Gastroesophageal sphincter (tissue), 3 donors: ENCODE data around the gene PRDM16.

Experiments
- EP300 ChIP-seq: sonication (generic); formaldehyde crosslinking; IDR thresholded peaks from one replicate; pipeline ENCODE4 v1.6.1; 2017; ENCODE audit warnings: antibody characterized with exemption, mild to moderate bottlenecking
- POLR2A ChIP-seq, 2 donors: fragments of 450-650 bp; IDR thresholded peaks; one replicate each; pipeline ENCODE4 v1.6.1; 2017; ENCODE audit warnings: antibody characterized with exemption in 2 of 2, mild to moderate bottlenecking in 2 of 2, moderate library complexity in 1 of 2
- POLR2AphosphoS5 ChIP-seq: sonication (generic); formaldehyde crosslinking; IDR thresholded peaks from one replicate; pipeline ENCODE4 v1.6.1; 2017; ENCODE audit warnings: antibody characterized with exemption
- TF ChIP-seq, protein P1 (sequence below), 4 experiments: fragments of 200-600 bp in 2 of 4; fragments of 450-650 bp in 2 of 4; sonication (generic) in 1 of 4; IDR thresholded peaks; one replicate each; pipeline ENCODE4 v1.5.1; 2017 to 2019; ENCODE audit warnings: antibody characterized with exemption in 4 of 4, mild to moderate bottlenecking in 2 of 4, moderate library complexity in 2 of 4

DNA sequence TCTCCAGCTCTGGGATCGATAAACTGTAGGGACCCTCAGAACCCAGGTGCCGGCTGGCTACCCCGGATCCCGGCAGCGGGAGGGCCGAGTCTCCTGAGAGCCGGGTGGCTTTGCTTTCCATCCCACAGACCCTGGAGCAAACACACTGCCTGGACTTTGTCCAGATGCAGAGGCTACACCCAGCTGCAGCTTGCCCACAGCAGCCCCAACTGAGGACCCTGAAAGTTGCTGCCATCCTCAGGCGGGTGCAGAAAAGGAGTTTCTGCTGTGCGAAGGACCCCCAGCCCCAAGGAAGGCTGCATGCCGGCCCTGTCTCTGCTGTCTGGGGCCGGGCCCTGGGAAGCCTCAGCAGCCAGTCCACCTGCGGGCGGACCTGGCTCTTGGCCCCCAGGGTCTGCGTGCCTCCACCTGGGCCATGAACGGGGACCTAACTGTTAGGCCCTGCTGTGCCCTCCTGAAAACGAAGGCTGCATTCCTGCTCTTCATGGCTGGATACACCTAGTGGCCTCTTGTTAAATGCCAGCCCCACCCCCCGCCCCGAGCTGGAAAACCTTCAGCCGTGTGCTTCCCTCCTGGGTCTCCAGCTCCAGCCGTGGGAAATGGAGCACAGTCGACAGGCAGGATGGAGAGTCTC is 287.9 kb downstream of the PRDM16 start:
- TF ChIP-seq, protein P1, sequence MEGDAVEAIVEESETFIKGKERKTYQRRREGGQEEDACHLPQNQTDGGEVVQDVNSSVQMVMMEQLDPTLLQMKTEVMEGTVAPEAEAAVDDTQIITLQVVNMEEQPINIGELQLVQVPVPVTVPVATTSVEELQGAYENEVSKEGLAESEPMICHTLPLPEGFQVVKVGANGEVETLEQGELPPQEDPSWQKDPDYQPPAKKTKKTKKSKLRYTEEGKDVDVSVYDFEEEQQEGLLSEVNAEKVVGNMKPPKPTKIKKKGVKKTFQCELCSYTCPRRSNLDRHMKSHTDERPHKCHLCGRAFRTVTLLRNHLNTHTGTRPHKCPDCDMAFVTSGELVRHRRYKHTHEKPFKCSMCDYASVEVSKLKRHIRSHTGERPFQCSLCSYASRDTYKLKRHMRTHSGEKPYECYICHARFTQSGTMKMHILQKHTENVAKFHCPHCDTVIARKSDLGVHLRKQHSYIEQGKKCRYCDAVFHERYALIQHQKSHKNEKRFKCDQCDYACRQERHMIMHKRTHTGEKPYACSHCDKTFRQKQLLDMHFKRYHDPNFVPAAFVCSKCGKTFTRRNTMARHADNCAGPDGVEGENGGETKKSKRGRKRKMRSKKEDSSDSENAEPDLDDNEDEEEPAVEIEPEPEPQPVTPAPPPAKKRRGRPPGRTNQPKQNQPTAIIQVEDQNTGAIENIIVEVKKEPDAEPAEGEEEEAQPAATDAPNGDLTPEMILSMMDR (IDR thresholded peaks at IDR 0.05) = no peak
- TF ChIP-seq POLR2AphosphoS5 (no peak), POLR2A (IDR thresholded peaks at IDR 0.05) (no peak), EP300 (no peak)
